T47D (cell line): Measurements from ENCODE around the gene HS3ST3B1.

Source experiments
- DNase-seq, 2 experiments: peaks; one replicate each; pipeline versions ENCODE4 v3.0.0 to v3.0.0-alpha.2; 2011 to 2012; ENCODE audit warnings: low read depth in 1 of 2, low spot score in 1 of 2
- JUND ChIP-seq: IDR thresholded peaks from 2 replicates; pipeline ENCODE4 v1.6.1; 2012; ENCODE audit warnings: low read depth
- in situ Hi-C: cut with HindIII; loops from 2 replicates; pipeline ENCODE4 v1.10.0; 2016; ENCODE audit warnings: low sequenced_read_pairs, low pct_unique_long_range_greater_than_20kb

Gene HS3ST3B1

GRCh38 chr17:14355556-14355955 lies 54.7 kb downstream of the HS3ST3B1 start:
- in situ Hi-C loops = no loop called here
- peak in 1 of 2 experiments; percentile 3 for DNase-seq
- TF ChIP-seq JUND = no peak

DNA sequence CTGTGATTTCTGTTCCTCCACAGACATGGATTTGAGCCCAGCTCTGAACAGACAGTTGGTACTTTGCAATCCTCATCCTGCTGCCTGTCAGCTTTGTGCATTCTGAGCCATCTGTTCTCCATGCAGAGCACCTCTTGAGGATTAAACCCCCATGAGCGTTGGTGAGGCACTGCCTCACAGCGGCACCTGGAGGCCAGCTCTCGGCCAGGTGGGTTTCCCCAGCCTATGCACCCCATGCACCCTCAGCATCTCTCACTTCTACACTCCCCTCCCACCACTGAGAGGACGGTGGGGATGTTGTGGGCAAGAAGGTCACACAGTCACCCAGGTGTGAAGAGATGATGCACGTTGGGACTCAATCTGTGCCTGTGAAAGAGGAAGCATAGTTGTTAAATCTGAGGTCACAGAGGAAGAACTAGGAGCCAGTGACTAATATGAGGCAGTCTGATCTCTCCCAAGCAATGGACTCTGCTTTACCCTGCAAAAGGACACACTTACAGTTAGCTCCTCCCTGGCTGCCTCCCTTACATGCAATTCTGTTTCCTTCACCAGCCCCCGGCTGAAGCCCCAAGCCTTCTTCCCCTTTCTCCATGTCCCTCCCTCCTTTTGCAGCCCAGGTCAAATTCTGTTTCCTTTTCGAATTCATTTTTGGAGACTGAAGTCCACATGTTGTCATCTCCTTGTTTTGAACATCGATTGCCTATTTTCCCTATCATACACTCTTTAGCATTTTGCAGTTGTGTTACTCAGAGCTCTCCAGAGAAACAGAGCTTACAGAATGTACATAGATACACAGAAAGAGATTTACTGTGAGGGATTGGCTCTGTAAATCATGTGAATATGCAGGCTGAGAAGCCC lies 58.5 kb downstream of the HS3ST3B1 start:
- TF ChIP-seq JUND = no peak
- no peak for DNase-seq
- in situ Hi-C loops = no loop called here

- no peak for TF ChIP-seq JUND
- DNase-seq = no peak
- in situ Hi-C loops = no loop called here
Observed at GRCh38 chr17:14360856-14361255, 60.0 kb downstream of the HS3ST3B1 start.

- no peak for TF ChIP-seq JUND
- no peak for DNase-seq
- in situ Hi-C loops = no loop called here
Observed at GRCh38 chr17:14361470-14361869, 60.6 kb downstream of the HS3ST3B1 start.

- no peak for TF ChIP-seq JUND
- in situ Hi-C loops = no loop called here
- DNase-seq = no peak
Observed at GRCh38 chr17:14361945-14362508, 61.1 kb downstream of the HS3ST3B1 start.

DNA sequence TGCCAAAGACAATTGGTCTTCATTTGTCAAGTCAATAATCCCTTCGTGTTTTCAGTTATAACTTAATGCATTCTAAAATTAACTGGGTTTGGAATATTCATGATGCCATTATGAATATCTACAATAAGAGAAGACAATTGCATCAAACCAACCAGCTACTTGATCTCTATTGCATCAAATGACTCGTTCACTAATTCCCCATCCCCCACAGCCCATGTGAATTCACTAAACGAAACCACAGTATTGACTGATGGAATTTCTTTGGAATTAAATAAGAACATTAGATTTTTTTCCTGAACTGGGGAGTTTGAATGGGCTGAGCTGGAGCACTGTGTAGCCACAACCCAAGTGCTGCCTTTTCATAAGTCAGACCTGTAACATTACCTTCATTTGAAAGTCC lies 65.3 kb downstream of the HS3ST3B1 start:
- in situ Hi-C loops = no loop called here
- no peak for TF ChIP-seq JUND
- no peak for DNase-seq

DNA sequence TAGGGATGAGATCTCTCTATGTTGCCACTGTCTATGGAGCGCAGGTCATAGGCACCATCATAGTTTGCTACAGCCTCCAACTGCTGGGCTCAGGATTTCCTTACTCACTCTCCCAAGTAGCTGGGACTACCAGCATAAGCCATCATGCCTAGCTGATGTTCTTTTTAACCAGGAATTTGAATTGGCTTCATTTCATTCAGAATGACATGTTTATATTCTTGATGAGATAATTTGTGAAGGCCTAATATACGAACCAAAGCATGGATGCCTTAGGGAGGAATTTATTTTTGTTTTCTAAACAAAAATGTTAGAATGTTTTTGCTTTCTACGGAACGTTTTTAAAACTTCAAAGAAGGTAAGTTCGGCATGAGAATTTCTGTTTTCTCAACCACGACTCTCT lies 71.6 kb downstream of the HS3ST3B1 start:
- no peak for TF ChIP-seq JUND
- in situ Hi-C loops = no loop called here
- no peak for DNase-seq

- no peak for DNase-seq
- in situ Hi-C loops = no loop called here
- TF ChIP-seq JUND = no peak
Observed at GRCh38 chr17:14372905-14373613, 72.2 kb downstream of the HS3ST3B1 start.

GRCh38 chr17:14373614-14374259 lies 72.9 kb downstream of the HS3ST3B1 start:
- TF ChIP-seq JUND = no peak
- in situ Hi-C loops = no loop called here
- no peak for DNase-seq

DNA sequence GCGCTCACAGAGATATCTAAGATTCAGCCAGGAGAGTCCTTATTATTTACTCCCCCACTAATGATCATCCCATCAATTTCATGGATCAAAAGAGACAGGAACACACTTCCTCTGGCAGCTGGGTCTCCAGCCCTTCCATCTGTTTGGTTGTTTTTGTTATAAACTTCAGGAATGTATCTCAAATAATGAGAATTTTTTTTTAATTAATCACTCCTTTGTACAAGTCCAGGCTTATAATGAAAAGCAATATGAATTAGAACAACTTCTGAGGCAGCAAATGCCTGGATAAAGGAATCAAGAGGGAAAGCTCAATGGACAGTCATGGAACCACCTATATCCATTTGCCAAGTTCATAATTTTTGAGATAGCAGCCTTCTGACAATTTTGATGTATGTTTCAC lies 73.4 kb downstream of the HS3ST3B1 start:
- in situ Hi-C loops = no loop called here
- DNase-seq = no peak
- no peak for TF ChIP-seq JUND

GRCh38 chr17:14376666-14377065 lies 75.8 kb downstream of the HS3ST3B1 start:
- peak in 1 of 2 experiments; percentile 7 for DNase-seq
- no peak for TF ChIP-seq JUND
- in situ Hi-C loops = no loop called here

DNA sequence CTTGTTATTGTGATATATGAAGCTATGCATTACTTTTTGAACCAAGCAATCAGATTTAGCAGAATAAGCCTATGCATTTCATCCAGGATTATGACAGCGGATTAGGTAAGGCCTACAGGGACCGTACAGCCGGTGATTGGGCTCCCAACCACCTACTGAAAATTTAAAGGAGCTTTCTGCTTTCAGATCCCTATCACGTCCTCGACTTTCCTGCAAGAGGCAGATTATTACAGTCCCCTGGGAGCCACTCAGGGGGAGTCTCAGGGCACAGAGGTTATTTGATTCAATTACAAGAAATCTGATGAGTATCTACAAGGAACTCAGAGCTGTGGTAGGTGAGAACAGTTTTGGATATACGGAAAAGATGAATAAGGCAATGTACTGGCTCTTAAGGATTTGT lies 80.7 kb downstream of the HS3ST3B1 start:
- TF ChIP-seq JUND = no peak
- DNase-seq = no peak
- in situ Hi-C loops = no loop called here
